Measurements from ENCODE around the gene PTK7. TPM values are rescaled to one million over a fixed set of nuclear protein-coding genes. Genes with fewer than 3 reads are reported as not detected.

The PTK7 gene
- total RNA-seq, 1 experiment from 2014 or later, result 106 TPM

- H3K4me3 ChIP-seq, result no peak overlapping the region
- no peaks in the 10 kb centered on the region for H3K79me2 ChIP-seq (ENCODE audit: low read depth)
- no peak overlapping the region for H3K27ac ChIP-seq
- intact Hi-C loops (cut with micrococcal nuclease; ENCODE audit: unreplicated experiment), result no loop called here
- no peaks in the 10 kb centered on the region for H3K9me3 ChIP-seq (ENCODE audit: insufficient read depth, low read depth)
- no peak for DNase-seq
- ChIA-PET CTCF (no interaction called here), POLR2A (ENCODE audit: unreplicated experiment) (no interaction called here)
- H3F3A ChIP-seq (ENCODE audit: insufficient read depth, low read depth), result 0 out of 2 replicates have a peak, but pooled peaks cover 3% of the 10 kb centered on the region
- no peaks in the 10 kb centered on the region for H3K9me2 ChIP-seq (ENCODE audit: insufficient read depth)
- no peak overlapping the region for H2AFZ ChIP-seq
- no peak for TF ChIP-seq CTCF (conservative IDR thresholded peaks at IDR 0.05)
- TF ChIP-seq EZH2 (IDR thresholded peaks at IDR 0.05; ENCODE audit: low read depth), result no peak
- no peak overlapping the region for H3K4me2 ChIP-seq
- H3K27me3 ChIP-seq (ENCODE audit: insufficient read depth, low read depth), result no peaks in the 10 kb centered on the region
- BruUV-seq (replicated peaks), result no TSS peak
- no peaks in the 10 kb centered on the region for H4K20me1 ChIP-seq (ENCODE audit: insufficient read depth)
- H3K36me3 ChIP-seq (ENCODE audit: low read depth), result no peaks in the 10 kb centered on the region
- no peaks in the 10 kb centered on the region for H3K4me1 ChIP-seq (replicated peaks; ENCODE audit: insufficient read depth)
Measured at GRCh38 chr6:43159599-43159998, 83.5 kb downstream of the PTK7 start.

GRCh38 chr6:43163899-43164298 lies 87.8 kb downstream of the PTK7 start:
- Histone ChIP-seq H3K27ac (no peak overlapping the region), H3K9me2 (ENCODE audit: insufficient read depth) (no peaks in the 10 kb centered on the region), H2AFZ (no peak overlapping the region), H3K4me3 (no peak overlapping the region), H3K4me2 (no peak overlapping the region), H3K9me3 (ENCODE audit: insufficient read depth, low read depth) (no peaks in the 10 kb centered on the region), H3K4me1 (replicated peaks; ENCODE audit: insufficient read depth) (no peaks in the 10 kb centered on the region), H3K27me3 (ENCODE audit: insufficient read depth, low read depth) (no peaks in the 10 kb centered on the region), H4K20me1 (ENCODE audit: insufficient read depth) (no peaks in the 10 kb centered on the region), H3F3A (ENCODE audit: insufficient read depth, low read depth) (0 out of 2 replicates have a peak, but pooled peaks cover 3% of the 10 kb centered on the region), H3K36me3 (ENCODE audit: low read depth) (no peaks in the 10 kb centered on the region), H3K79me2 (ENCODE audit: low read depth) (no peaks in the 10 kb centered on the region)
- intact Hi-C loops (cut with micrococcal nuclease; ENCODE audit: unreplicated experiment), result no loop called here
- TF ChIP-seq EZH2 (IDR thresholded peaks at IDR 0.05; ENCODE audit: low read depth) (no peak), CTCF (conservative IDR thresholded peaks at IDR 0.05) (no peak)
- POLR2A ChIA-PET (ENCODE audit: unreplicated experiment), result no interaction called here
- DNase-seq, result no peak
- no TSS peak for BruUV-seq (replicated peaks)
- CTCF ChIA-PET, result interaction anchor here (0.6 to 0.7 kb wide), 3 partner anchors 68 to 138 kb away, joined by 3 to 14 read pairs (median 3); no protein-coding TSS in a partner anchor

GRCh38 chr6:43170417-43170930 lies 94.4 kb downstream of the PTK7 start:
- no peak for DNase-seq
- H2AFZ ChIP-seq, result peak overlapping the region; percentile 94
- H3K4me3 ChIP-seq, result peak overlapping the region; percentile 93
- H4K20me1 ChIP-seq (ENCODE audit: insufficient read depth), result peaks cover 9% of the 10 kb centered on the region; the same call in 1 of the 2 replicates
- no peak for TF ChIP-seq CTCF (conservative IDR thresholded peaks at IDR 0.05)
- TF ChIP-seq EZH2 (IDR thresholded peaks at IDR 0.05; ENCODE audit: low read depth), result no peak
- H3K27ac ChIP-seq, result peak overlapping the region; percentile 72
- H3K9me2 ChIP-seq (ENCODE audit: insufficient read depth), result no peaks in the 10 kb centered on the region
- no peaks in the 10 kb centered on the region for H3K27me3 ChIP-seq (ENCODE audit: insufficient read depth, low read depth)
- POLR2A ChIA-PET (ENCODE audit: unreplicated experiment), result interaction anchor here (0.5 to 1.0 kb wide), 8 partner anchors 30 to 1125 kb away, joined by 3 to 8 read pairs (median 4); partner anchors contain the start of gene CUL7
- H3K4me1 ChIP-seq (replicated peaks; ENCODE audit: insufficient read depth), result peaks cover 26% of the 10 kb centered on the region
- no peaks in the 10 kb centered on the region for H3K9me3 ChIP-seq (ENCODE audit: insufficient read depth, low read depth)
- H3K4me2 ChIP-seq, result peak overlapping the region; percentile 96
- H3K79me2 ChIP-seq (ENCODE audit: low read depth), result peaks cover 30% of the 10 kb centered on the region
- intact Hi-C loops (cut with micrococcal nuclease; ENCODE audit: unreplicated experiment), result loop anchor here (2.0 to 10.0 kb wide), 5 partner anchors 112 to 457 kb away; partner anchors contain the start of genes CNPY3, GTPBP2, KLC4 and MRPL2
- peaks cover 29% of the 10 kb centered on the region for H3F3A ChIP-seq (ENCODE audit: insufficient read depth, low read depth)
- TSS peak; percentile 69 for BruUV-seq (replicated peaks)
- CTCF ChIA-PET, result interaction anchor here (0.7 to 1.0 kb wide), 3 partner anchors 12 to 116 kb away, joined by 3 to 5 read pairs (median 3); partner anchors contain the start of genes CUL9 and DNPH1
- 0 out of 2 replicates have a peak, but pooled peaks cover 5% of the 10 kb centered on the region for H3K36me3 ChIP-seq (ENCODE audit: low read depth)

Data from PC-9 (cell line).